HAP-1 (cell line): Measurements from ENCODE around the gene PDE6A.
A peak's percentile ranks its signal among the peaks of the same experiment; 100 is the strongest.

Experiments
- DNase-seq, 2 experiments: peaks; one replicate each; pipeline ENCODE4 v3.0.0-alpha.2; 2016 to 2020; ENCODE audit warnings: low spot score in 2 of 2
- H3K27me3 ChIP-seq: fragments of 250-450 bp; sonication (Bioruptor Pico); 2 replicates; pipeline ENCODE4 v1.5.1; 2020; ENCODE audit warnings: low read depth, mild to moderate bottlenecking, moderate library complexity
- H3K36me3 ChIP-seq: fragments of 250-450 bp; sonication (Bioruptor Pico); replicated peaks from 2 replicates; pipeline ENCODE4 v1.5.1; 2020; ENCODE audit warnings: mild to moderate bottlenecking
- H3K4me1 ChIP-seq: fragments of 250-450 bp; sonication (Bioruptor Pico); 2 replicates; pipeline ENCODE4 v1.5.1; 2020; ENCODE audit warnings: mild to moderate bottlenecking
- H3K4me3 ChIP-seq: fragments of 250-450 bp; sonication (Bioruptor Pico); 2 replicates; pipeline ENCODE4 v1.5.1; 2020; ENCODE audit warnings: mild to moderate bottlenecking, moderate library complexity
- H3K9me3 ChIP-seq: fragments of 250-450 bp; sonication (Bioruptor Pico); 2 replicates; pipeline ENCODE4 v1.5.1; 2020; ENCODE audit warnings: mild to moderate bottlenecking, moderate library complexity
- in situ Hi-C: fragments of 300-500 bp; cut with MboI; formaldehyde crosslinking; loops from 3 replicates; pipeline ENCODE4 v1.14.3; 2020; ENCODE audit warnings: low sequenced_read_pairs, inconsistent platforms, mixed read lengths

PDE6A gene

DNA sequence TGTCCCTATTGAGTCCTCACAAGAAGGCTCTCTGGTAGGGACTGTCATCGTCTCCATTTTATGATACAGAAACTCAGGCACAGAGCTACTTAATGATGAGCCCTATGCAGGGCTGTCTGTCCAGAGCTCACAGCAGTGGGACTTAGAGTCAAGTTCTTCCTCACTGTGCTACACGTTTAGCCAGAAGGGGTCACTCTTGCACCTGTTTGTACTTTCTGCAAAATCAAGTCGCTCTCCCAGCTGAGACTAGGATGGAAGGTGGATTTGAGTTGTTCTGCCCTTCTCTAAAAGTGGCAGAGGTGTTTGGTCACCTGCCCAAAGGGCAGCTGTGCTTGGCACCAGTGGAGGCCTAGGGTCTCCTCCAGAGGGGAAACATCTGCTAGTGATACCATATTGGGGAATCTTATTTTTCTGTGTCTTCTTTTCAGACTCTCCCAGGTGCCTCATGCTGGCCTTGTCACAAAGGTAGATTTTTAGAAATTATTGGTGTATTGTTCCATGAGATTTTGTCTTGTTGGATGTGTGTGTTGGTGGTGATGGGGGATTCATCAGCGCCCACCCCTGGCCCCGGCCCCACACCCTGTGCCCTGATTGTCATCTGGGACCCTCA, 110.2 kb downstream of the PDE6A start:
- no peaks in the 10 kb centered on the region; the same call in 1 of the 2 replicates for H3K36me3 ChIP-seq
- no peaks in the 10 kb centered on the region for H3K27me3 ChIP-seq
- peak; percentile 24 to 74 for DNase-seq
- H3K4me1 ChIP-seq, result no peaks in the 10 kb centered on the region
- in situ Hi-C loops, result no loop called here
- no peak overlapping the region for H3K4me3 ChIP-seq
- no peaks in the 10 kb centered on the region for H3K9me3 ChIP-seq

DNA sequence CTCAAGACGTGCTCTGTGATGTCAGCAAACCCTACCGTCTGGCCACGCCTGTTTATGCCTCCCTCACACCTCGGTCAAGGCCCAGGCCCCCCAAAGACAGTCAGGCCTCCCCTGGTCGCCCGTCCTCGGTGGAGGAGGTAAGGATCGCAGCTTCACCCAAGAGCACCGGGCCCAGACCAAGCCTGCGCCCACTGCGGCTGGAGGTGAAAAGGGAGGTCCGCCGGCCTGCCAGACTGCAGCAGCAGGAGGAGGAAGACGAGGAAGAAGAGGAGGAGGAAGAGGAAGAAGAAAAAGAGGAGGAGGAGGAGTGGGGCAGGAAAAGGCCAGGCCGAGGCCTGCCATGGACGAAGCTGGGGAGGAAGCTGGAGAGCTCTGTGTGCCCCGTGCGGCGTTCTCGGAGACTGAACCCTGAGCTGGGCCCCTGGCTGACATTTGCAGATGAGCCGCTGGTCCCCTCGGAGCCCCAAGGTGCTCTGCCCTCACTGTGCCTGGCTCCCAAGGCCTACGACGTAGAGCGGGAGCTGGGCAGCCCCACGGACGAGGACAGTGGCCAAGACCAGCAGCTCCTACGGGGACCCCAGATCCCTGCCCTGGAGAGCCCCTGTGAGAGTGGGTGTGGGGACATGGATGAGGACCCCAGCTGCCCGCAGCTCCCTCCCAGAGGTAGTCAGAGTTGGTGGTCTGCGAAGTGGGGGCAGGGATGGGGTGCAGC, 111.3 kb downstream of the PDE6A start:
- Histone ChIP-seq H3K27me3 (no peaks in the 10 kb centered on the region), H3K36me3 (peaks cover under 1% of the 10 kb centered on the region), H3K9me3 (no peaks in the 10 kb centered on the region), H3K4me1 (no peaks in the 10 kb centered on the region), H3K4me3 (no peak overlapping the region)
- in situ Hi-C loops, result no loop called here
- DNase-seq, result no peak

DNA sequence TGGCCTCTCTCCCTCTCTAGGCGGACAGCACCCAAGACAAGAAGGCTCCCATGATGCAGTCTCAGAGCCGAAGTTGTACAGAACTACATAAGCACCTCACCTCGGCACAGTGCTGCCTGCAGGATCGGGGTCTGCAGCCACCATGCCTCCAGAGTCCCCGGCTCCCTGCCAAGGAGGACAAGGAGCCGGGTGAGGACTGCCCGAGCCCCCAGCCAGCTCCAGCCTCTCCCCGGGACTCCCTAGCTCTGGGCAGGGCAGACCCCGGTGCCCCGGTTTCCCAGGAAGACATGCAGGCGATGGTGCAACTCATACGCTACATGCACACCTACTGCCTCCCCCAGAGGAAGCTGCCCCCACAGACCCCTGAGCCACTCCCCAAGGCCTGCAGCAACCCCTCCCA, 112.0 kb downstream of the PDE6A start:
- Histone ChIP-seq H3K9me3 (no peaks in the 10 kb centered on the region), H3K27me3 (no peaks in the 10 kb centered on the region), H3K4me3 (no peak overlapping the region), H3K4me1 (no peaks in the 10 kb centered on the region), H3K36me3 (peaks cover 7% of the 10 kb centered on the region)
- no peak for DNase-seq
- in situ Hi-C loops, result no loop called here

DNA sequence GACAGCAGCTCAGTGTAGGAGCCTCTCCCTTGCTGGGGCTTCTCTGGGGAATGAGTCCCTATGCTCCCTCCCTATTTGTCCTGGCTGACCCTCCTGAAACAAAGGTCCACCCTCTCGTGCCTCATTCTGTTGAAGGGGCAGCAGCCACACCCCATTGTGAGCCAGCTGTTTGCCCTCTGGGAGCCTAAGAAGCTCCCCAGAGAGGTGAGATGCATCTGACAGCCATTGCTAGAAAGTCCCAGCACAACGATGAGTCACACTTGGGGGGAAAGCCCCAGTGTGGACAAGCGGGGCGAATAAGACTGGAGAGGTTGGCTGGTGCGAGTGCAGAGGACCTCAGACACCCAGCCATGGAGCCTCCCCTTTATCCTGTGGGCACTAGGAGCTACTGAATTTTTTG, 113.1 kb downstream of the PDE6A start:
- Histone ChIP-seq H3K36me3 (peaks cover 14% of the 10 kb centered on the region), H3K9me3 (no peaks in the 10 kb centered on the region), H3K27me3 (no peaks in the 10 kb centered on the region), H3K4me3 (no peak overlapping the region), H3K4me1 (no peaks in the 10 kb centered on the region)
- DNase-seq, result no peak
- in situ Hi-C loops, result no loop called here

DNA sequence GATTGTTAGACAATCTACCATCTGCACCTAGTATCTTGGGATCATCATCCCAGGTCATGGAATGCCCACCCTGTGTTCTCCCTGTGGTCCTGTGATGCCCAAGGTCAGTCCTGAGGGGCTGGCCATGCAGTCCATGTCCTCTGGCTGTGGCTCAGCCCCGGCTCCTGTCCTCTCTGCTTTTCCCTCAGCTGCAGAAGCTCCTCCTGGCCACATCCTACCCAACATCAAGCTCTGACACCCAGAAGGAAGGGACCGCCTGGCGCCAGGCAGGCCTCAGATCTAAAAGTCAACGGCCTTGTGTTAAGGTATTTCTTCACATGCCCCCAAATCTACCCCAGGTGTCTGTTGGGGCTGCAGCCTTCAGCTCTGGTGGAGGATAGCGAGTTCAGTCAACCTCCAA, 114.0 kb downstream of the PDE6A start:
- Histone ChIP-seq H3K36me3 (peaks cover 14% of the 10 kb centered on the region), H3K27me3 (no peaks in the 10 kb centered on the region), H3K4me1 (no peaks in the 10 kb centered on the region), H3K4me3 (no peak overlapping the region), H3K9me3 (no peaks in the 10 kb centered on the region)
- no peak for DNase-seq
- in situ Hi-C loops, result no loop called here

DNA sequence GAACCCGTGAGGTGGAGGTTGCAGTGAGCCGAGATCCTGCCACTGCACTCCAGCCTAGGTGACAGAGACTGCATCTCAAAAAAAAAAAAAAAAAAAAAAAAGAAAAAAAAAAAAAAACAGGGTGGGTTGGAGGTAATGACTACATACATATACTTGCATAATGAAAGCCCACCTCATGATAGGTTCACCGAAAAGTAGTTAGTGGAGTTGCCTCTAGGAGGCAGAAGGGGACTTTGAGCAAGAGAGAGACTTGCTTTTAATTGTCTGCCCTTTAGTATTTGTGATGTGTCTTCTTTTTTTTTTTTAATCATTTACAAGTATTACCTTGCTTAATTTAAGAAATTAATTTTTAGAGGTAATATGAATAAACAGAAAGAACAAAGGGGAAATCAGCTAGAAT, 114.6 kb downstream of the PDE6A start:
- no peak for DNase-seq
- Histone ChIP-seq H3K9me3 (no peaks in the 10 kb centered on the region), H3K4me3 (no peak overlapping the region)

DNA sequence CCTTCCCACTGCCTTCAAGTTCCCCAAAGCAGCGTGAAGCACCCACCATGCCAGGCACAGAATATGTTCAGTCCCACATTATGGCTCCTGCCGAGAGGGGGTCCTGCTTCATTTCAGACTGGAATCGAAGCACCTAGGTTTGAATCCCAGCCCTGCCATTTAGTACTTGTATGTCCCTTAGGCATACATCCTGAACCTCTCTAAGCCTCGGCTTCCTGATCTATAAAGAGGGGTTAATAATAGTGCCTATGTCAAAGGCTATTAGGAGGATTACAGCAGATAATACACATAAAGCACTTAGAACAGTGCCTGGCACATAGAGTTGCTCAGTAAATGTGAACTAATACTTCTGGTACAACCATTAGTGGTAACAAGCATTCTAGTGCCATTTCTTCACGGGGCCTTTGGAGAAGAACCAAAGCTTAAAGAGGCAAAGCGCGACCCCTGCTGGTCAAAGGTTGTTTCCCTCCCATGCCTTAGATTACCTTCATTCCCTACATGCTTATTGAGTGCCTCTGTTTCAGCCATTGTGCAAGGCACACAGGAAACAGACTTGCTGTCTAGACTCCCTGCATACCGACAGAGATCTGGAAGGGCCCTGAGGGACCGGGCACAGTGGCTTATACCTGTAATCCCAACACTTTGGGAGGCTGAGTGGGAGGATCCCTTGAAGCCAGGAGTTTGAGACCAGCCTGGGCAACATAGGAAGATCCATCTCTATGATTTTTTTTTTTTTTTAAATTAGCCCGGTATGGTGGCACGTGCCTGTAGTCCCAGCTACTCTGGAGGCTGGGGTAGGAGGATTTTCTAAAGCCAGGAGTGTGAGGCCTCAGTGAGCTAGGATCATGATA, 116.2 kb downstream of the PDE6A start:
- peak; percentile 80 to 91 for DNase-seq
- H3K27me3 ChIP-seq, result no peaks in the 10 kb centered on the region
- peaks cover 18% of the 10 kb centered on the region for H3K36me3 ChIP-seq
- H3K9me3 ChIP-seq, result no peaks in the 10 kb centered on the region
- in situ Hi-C loops, result loop anchor here (5.0 kb wide), 1 partner anchor 191 kb away; no protein-coding TSS in a partner anchor
- no peak overlapping the region for H3K4me3 ChIP-seq
- no peaks in the 10 kb centered on the region for H3K4me1 ChIP-seq

More for the DNA sequence above, 114.6 kb downstream of the PDE6A start:
- Histone ChIP-seq H3K36me3 (peaks cover 17% of the 10 kb centered on the region), H3K4me1 (no peaks in the 10 kb centered on the region), H3K27me3 (no peaks in the 10 kb centered on the region)
- in situ Hi-C loops, result loop anchor here (5.0 kb wide), 1 partner anchor 193 kb away; no protein-coding TSS in a partner anchor

DNA sequence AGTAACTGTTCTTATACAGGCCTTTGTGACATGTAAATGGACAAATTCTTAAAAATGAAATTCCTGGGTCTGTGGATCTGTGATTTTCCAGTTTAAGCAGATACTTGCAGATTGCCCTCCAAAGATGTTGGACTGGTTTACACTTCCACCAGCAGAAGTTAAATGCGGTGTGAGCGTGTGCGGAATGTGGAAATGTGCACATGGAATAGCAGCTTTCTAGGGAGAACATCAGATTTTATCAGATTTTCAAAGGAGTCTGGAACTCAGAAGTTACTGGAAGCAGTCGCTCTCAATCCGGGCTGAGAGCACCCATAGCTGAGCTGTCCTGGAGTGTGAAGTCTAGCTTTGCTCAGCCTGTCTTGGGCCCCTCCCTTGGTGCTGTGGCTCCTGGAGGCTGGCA, 117.0 kb downstream of the PDE6A start:
- no peaks in the 10 kb centered on the region; the same call in 1 of the 2 replicates for H3K4me1 ChIP-seq
- DNase-seq, result no peak
- H3K9me3 ChIP-seq, result no peaks in the 10 kb centered on the region
- peaks cover 18% of the 10 kb centered on the region for H3K36me3 ChIP-seq
- H3K27me3 ChIP-seq, result no peaks in the 10 kb centered on the region
- H3K4me3 ChIP-seq, result no peak overlapping the region
- in situ Hi-C loops, result loop anchor here (5.0 kb wide), 1 partner anchor 190 kb away; no protein-coding TSS in a partner anchor

DNA sequence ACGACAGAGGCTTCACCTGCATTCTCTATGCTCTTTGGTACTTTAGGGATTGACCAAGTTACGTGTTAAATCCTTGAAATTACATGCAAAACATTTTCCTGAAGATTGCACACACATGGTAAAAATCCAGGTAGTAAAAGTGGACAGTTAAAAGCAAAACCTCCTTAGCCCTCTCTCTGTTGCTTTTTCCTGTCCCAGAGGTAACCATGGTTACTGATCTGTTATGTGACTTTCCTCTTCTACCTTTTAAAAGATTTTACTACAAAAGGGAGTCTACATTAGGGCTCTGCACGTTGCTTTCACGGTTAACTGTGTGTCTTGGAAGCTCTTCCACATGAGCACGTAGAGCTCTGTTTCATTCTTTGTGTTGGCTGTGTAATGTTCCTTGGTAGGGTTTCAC, 117.5 kb downstream of the PDE6A start:
- no peaks in the 10 kb centered on the region for H3K27me3 ChIP-seq
- in situ Hi-C loops, result loop anchor here (5.0 kb wide), 1 partner anchor 190 kb away; no protein-coding TSS in a partner anchor
- H3K9me3 ChIP-seq, result no peaks in the 10 kb centered on the region
- H3K36me3 ChIP-seq, result peaks cover 18% of the 10 kb centered on the region
- no peaks in the 10 kb centered on the region; the same call in 1 of the 2 replicates for H3K4me1 ChIP-seq
- no peak for DNase-seq
- H3K4me3 ChIP-seq, result no peak overlapping the region

DNA sequence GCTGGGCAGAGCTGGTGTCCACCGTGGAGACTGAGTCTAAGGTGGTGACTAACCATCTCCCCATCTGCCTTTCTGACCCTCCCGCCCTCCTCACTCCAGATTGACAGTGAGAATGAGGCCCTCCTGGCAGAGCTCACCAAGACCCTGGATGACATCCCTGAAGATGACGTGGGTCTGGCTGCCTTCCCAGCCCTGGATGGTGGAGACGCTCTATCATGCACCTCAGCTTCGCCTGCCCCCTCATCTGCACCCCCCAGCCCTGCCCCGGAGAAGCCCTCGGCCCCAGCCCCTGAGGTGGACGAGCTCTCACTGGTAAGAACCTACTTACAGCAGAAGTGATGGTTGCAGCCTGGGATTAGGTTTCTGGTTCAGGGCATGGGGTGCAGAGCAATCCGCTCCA, 118.0 kb downstream of the PDE6A start:
- no peak overlapping the region for H3K4me3 ChIP-seq
- in situ Hi-C loops, result loop anchor here (5.0 kb wide), 1 partner anchor 189 kb away; no protein-coding TSS in a partner anchor
- no peaks in the 10 kb centered on the region; the same call in 1 of the 2 replicates for H3K4me1 ChIP-seq
- no peaks in the 10 kb centered on the region for H3K9me3 ChIP-seq
- no peaks in the 10 kb centered on the region for H3K27me3 ChIP-seq
- H3K36me3 ChIP-seq, result peaks cover 18% of the 10 kb centered on the region
- no peak for DNase-seq

DNA sequence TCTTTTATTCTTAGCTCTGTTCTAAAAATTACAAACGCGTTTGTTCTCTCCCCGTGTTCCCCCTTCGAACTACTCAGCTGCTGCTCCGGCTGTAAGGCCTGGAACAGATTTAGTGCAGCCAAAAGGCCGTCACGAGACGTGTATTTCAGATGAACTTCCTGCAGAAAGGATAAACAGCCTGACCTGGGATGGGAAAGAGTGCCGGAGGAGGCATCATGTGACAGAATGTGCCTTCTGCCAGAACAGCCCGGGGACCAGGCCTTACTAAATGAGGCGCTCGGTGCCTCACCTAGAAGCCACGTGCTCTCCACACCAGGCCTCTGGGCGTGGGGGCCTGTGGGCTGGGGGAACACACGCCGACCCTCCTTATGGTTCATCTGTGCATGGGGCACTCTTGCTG, 119.7 kb downstream of the PDE6A start:
- DNase-seq, result no peak
- no peaks in the 10 kb centered on the region for H3K9me3 ChIP-seq
- in situ Hi-C loops, result loop anchor here (5.0 kb wide), 1 partner anchor 188 kb away; no protein-coding TSS in a partner anchor

DNA sequence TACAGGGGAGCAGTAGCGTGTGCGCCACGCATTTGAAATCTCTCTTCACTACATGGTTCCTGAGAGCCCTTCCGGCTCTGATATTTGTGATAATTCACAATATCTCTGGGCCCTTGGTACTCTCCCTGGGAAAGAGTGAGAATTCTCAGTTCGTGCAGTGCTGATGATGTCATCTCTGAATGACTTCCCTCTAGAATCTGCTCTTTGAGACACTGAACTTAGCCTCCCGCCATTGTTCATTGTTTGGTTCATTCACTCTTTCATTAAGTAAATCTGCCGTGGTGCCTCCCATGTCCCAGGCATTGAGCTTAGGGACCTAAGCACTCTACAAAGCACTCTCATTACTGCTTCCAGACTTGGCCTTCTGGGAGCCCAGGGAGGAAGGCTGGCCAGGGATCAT, 120.5 kb downstream of the PDE6A start:
- in situ Hi-C loops, result no loop called here
- Histone ChIP-seq H3K4me3 (no peak overlapping the region), H3K9me3 (no peaks in the 10 kb centered on the region), H3K36me3 (peaks cover 23% of the 10 kb centered on the region), H3K27me3 (no peaks in the 10 kb centered on the region), H3K4me1 (no peaks in the 10 kb centered on the region; the same call in 1 of the 2 replicates)
- peak in 1 of 2 experiments; percentile 17 for DNase-seq

More for the DNA sequence above, 119.7 kb downstream of the PDE6A start:
- Histone ChIP-seq H3K27me3 (no peaks in the 10 kb centered on the region), H3K36me3 (peaks cover 23% of the 10 kb centered on the region), H3K4me3 (no peak overlapping the region), H3K4me1 (no peaks in the 10 kb centered on the region; the same call in 1 of the 2 replicates)

DNA sequence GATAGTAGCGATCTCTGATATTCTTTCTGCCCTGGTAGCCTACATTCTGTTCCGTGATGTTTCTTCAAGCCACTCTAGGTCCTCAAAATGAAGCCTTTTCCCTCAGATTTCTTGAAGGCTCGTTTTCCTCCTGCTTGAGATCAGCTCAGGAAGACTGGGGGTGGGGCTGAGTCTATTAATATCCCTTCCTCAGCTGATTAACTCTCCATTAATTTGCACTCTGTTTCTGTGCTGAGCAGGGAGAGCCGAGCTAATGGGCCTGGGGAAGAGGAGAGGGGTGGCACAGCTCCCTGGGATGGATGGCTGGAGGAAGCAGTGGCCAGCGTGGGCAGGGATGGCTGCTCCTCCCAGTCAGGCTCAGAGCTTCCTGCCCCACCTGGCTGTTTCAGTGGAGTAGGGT, 121.2 kb downstream of the PDE6A start:
- H3K4me1 ChIP-seq, result no peaks in the 10 kb centered on the region; the same call in 1 of the 2 replicates
- peaks cover 23% of the 10 kb centered on the region for H3K36me3 ChIP-seq
- H3K4me3 ChIP-seq, result no peak overlapping the region
- no peak for DNase-seq
- no peaks in the 10 kb centered on the region for H3K27me3 ChIP-seq
- in situ Hi-C loops, result no loop called here
- no peaks in the 10 kb centered on the region for H3K9me3 ChIP-seq
